Ishikawa (cell line): ENCODE data around the gene NSMCE1.

Experiments
- RAD21 ChIP-seq: IDR thresholded peaks from 2 replicates; pipeline ENCODE4 v1.6.1; 2012; ENCODE audit warnings: low read depth
- REST ChIP-seq: IDR thresholded peaks from 2 replicates; pipeline ENCODE4 v1.6.1; 2012; ENCODE audit warnings: low read depth, mild to moderate bottlenecking
- TEAD4 ChIP-seq: IDR thresholded peaks from 2 replicates; pipeline ENCODE4 v1.6.1; 2012

- TF ChIP-seq TEAD4, result no peak
- TF ChIP-seq RAD21, result no peak
- no peak for TF ChIP-seq REST
Observed at GRCh38 chr16:27289669-27290068, 21.1 kb upstream of the NSMCE1 start.
